CD1c-positive myeloid dendritic cell (primary cell): ENCODE results near the gene LHFPL2.
"Not testable (repeated sequence)": the region's sequence is repeated elsewhere in the genome, so short reads cannot be mapped to it uniquely, and the experiment has no call there.

ENCODE experiments used
- DNase-seq: peaks from one replicate; pipeline ENCODE4 v3.0.0-alpha.2; 2016; ENCODE audit errors: extremely low spot score

LHFPL2 gene

DNA sequence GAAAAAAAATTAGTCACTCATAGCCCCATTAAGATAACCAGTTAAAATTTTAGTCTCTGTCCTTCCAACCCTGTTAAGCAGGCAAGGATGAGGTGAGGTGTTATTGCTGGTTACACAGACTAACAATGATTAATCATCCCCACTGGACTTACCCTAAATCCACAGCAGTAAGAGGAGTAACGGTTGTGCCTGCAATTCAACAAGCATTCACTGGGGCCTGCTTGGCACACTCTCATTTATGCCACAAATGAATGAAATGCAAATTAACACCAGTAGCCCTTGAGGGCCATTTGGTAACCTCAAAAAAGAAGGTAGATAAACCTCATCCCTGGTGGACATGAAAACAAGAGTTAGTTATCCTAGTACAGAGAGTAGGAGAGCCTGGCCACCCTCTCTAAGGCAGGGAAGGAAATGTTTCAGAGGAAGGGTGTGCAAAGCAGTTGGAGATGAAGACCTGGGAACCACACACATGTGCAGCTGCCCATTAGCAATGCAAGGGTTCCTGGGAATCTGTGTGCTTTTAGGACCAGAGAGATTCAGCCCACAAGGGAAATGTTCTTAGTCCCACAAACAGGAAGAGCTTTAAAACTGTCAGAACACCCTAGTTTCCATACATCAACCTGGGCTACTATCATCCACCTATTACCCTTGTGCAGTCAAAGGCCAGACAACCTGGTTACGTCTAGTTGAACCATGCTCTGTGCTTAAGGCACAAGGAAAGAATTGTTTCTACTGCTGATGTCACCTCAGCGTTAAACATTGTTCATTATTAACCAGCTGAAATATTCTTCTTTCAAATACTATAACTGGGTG is 7.7 kb downstream of the LHFPL2 start:
- DNase-seq: no peak

DNA sequence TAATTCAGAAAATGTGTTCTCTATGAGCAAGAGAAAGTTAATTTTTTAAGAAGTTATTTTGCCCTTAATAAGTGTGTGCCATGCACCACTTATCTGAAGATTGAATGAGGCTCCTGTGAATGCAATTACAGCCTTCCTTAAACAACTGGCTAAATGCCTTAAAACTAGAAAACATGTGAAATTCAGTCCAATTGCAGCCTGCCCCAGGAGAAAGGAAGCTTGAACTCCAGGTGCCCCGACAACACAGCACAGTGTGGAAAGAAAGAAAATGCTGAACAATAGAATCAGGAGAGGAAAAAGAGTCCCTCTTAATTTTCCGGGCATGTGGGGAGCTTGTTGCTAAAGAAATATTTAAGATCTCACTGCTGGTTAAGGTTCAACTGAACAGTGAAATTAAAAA is 8.8 kb downstream of the LHFPL2 start:
- DNase-seq: no peak

DNA sequence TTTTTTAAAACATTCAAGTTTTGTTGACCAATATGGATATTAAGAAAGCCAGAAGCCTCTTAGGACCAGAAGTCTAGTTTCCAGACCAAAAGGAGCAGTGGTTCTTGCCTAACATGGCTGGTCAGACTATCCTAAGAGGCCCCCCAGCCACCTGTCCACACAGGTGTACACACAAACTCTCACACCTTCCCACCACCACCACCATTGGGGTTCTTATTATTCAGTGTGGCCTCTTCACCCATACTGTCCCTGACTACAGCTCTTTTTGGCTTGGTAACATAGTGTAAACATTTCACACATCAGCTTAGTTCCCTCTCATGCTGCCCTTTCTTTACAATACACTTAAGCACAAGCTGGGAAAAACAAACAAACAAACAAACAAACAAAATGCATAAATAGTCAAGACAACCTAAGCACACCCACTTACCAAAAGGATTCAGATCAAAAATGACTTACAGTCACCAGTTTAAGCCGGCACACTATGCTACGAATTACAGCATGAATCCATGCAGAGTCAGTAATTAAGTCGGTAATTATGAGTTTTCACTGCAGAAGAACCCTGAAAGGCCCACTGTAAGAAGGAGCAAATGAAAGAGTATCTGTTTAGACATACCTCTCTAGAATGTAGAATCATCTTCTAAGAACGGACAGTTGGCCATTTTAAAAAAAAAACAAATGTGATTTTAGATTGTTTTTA is 9.5 kb downstream of the LHFPL2 start:
- no peak for DNase-seq

DNA sequence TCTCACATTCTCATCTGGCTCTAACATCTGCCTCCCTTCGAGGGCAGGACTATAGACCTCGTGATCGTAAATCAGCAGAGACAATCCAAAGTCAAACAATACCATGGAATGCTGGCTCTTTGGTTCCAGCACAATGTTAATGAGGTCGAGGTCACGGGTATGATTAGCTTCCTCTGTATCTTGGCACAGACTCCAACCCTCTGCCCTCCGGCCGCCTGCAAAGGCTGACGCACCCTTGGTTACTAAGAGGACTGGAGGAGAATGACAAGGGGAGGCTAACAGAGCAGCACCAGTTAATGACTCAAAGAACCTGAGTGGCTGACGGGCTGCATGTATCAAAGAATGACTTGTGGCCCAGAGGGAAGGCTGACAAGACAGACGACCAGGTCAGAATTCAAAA is 10.1 kb downstream of the LHFPL2 start:
- DNase-seq: no peak

DNA sequence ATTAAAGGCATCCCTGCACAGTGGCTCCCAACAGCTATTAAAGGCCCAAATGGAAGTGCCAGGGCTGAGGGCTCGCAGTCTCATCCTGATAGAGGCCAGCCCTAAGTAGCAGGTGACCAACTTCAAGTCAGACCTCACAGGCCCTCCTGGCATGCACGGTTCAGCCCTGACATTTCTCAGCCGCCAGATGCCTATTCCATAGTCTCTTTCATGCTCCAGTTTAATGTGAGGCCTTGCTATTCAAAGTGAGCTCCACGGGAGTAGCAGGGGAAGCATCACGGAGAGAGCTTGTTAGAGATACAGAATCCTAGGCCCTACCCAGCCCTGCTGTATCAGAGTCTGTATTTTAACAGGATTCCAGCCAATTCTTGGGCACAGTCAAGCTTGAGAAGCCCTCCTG is 11.1 kb downstream of the LHFPL2 start:
- no peak for DNase-seq

DNA sequence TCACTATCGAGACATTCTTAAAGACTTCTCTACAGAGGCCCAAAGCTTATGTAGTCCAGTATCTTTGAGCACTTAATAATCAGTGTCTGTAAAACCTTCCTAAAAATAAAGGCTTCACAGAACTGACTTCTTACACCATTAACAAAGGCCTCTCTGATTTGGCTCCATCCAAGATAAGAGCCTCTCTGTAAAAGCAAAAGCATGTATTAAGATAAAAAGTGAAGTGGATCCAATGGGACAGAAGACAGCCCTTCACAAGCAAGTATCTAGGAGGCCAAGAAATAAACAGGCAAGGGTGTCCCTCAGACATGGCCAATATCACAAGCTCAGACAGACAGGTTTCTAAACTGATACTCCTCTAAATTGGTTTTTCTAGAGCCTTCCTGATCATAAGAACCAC is 11.9 kb downstream of the LHFPL2 start:
- DNase-seq: no peak

DNA sequence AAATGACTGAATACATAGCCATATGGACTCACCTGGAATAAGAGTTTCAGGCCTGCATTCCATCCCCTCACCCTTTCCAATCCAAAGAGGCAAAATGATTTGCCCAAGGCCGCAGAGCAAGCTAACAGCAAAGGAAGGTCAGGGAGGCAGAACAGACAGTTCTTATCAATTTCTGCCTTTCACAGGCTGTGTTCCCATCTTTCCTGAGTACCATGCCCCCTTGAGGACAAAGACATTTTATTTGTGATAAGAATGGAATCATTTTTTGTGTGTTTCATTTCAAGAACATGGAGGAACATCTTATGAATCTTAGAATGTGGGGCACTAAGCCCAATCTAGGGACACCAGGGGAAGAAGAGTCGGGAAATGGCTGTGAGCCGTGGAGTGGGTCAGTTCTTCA is 13.9 kb downstream of the LHFPL2 start:
- DNase-seq: no peak

DNA sequence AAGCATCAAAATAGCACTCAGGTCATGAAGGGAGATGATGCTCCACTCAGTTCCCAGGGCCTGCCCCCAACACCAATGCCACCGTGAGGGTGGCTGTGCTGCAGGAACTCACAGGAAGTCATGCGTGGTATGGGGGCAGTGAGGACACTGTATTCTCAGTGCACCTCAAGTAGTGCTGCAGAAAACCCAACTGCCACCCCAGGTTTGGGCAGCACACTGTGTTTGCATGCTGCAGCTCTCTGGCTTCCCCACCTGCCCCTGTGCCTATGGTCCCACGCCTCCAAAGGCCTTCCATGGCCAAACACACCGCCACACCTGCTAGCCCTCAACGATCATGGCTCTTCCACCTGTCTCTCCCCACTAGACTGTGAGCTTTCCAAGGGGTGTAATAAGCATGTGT is 14.3 kb downstream of the LHFPL2 start:
- no peak for DNase-seq

DNA sequence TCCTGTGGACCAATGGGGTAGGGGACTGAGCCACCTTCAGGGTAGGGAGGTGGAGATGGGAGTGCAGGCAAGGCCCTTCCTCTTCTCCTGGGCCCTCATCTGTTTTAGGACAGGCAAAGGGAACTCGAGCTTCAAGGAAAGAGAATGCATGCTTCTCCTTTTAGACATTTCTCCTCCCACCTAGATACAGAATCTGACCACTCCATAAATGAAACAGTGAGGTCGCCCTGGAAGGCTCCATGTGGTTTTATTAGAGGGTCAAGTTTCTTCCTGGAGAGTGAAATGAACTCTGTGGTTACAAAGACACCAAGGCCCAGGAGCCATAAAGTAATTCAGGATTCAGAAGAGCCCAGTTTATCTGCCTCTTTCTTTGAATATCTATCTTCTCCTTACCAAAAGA is 14.9 kb downstream of the LHFPL2 start:
- DNase-seq: peak; percentile 51

DNA sequence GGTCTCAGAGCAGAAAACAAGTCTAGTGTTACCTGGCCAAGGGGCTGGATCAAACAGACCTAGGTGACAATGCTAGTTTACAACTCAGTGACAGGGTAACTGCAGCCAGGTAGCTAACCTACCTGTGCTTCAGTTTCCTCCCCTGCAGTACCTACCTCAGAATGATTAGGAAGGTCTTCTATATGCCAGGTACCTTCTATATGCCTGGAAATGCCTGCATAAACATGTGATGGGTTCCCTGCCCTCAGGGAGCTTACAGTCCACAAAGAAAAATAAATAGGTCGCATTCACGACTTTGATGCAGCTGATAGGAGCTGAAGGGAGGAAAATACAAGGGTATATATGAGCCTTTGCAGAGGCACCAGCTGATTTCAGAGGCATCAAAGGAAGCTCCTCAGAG is 16.1 kb downstream of the LHFPL2 start:
- no peak for DNase-seq

DNA sequence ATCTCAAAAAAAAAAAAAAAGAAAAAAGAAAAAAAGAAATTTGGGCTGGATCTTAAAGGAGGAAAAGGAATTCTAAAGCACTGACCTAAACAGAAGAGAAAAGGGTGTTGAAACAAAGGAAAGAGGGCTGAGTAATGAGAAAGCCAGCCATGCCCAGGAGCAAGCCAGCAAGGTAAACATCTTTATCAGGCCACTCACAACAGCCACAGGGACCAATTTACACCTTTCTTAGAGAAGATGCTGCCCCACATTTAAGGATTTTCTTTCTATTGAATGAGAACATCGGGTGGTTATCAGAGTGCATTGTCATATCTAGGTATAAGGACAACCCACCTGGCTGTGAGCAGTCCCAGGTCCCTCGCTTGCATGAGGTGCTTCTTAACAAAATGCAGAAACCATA is 16.6 kb downstream of the LHFPL2 start:
- DNase-seq: no peak

DNA sequence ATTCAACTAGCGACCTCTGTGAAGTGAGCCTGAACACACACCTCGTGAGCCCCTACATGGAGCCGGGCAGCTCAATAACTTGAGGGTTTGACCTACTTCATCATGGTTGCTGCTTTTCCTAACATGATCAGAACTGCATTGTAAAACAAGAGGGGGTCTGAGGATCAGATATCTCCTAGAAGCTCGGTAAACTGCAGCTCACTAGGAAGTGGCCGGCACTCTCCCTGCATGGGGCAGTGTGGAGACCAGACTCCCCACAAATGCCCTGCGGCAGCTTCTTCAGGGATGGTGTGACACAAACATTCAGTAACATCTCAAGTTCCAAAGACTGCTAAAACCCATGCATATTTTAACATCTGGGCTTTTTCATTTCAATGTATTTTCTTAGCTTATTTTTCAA is 18.5 kb downstream of the LHFPL2 start:
- no peak for DNase-seq

DNA sequence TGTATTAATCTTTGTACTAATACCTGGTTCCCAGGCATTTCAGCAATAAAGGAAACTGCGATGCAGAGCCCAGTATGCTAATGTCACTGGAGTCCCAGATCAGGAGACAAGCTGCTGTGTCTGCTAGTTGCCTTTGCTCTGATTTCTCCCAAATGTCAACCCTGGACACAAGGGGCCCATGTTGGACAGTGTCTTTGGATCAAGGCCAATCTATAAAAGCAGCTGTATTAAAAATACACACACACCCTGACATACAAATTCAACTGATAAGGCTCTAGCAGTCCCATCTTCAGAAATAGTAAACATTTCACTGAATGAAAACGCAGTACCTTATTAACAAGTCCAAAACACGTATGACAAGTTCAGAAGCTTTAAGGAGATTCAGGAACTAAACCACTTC is 18.9 kb downstream of the LHFPL2 start:
- no peak for DNase-seq

DNA sequence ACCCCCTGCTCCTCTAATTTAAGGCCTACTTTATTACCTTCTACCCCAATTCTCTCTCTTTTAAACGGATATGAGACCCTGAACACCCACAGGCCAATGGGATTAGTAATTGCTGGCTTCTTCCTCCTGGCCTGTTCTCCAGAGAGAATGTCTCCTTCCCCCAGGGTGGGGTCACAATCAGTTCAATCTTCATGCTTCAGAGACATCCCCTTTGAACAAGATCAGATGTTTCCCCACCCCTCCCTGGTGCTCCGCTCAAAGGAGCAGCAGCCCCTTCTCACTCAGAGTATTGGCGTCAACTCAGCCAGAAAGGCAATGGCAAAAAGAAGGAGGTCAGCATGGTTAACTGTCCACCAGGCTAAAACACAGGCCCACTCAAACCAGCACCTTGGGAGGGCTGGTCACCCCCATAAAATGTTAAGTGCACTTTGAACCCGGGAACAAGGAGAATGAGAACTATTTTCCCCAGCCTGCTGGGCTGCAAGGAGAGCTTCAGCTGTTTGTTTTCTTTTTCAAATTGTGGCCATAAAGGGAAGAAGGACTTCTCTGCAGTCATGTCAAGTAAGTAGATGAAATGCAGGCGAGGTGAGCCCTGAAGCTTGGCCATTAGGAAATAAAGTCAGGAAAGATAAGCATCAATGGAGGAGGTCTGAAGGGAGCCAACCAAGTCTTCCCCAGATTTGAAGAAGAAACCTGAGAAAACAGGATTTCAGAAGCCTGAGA is 20.1 kb downstream of the LHFPL2 start:
- no peak for DNase-seq

DNA sequence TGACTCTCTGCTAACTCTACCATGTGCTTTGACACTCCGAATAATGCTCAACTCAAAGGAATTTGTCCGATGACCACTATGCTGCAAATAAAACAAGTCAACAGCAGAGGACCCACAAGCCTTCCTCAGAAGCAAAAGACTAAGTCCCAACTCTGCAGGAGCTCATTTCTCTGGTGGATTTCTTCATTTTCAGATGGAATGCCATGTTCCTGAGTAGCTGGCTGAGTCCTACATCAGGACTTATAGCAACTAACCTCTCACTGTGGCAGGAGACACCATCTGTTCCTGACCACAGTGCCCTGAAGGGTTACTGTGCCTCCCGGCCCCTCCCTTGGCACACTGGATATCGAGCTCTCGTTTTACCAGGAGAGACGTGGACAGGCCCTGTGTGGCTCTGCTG is 20.8 kb downstream of the LHFPL2 start:
- no peak for DNase-seq

DNA sequence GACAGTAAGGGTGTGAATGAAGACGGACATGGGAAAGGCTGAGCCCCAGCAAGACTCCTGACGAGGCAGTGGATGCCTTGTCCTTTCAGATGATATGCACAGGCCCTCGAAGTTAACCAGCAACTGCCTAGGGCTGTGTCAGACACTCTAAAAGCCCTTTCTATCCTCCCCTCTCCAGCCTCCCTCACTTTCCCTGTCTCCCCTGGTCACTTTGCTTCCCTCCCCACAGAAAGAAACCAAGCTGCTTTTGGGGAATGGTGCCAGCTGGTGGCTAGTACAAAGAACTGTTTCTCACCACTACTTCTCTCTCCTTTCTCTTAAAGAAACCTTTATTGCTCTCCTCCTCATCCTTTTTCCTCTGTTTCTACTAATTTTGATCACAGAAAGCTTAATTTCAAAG is 21.4 kb downstream of the LHFPL2 start:
- DNase-seq: peak; percentile 21

DNA sequence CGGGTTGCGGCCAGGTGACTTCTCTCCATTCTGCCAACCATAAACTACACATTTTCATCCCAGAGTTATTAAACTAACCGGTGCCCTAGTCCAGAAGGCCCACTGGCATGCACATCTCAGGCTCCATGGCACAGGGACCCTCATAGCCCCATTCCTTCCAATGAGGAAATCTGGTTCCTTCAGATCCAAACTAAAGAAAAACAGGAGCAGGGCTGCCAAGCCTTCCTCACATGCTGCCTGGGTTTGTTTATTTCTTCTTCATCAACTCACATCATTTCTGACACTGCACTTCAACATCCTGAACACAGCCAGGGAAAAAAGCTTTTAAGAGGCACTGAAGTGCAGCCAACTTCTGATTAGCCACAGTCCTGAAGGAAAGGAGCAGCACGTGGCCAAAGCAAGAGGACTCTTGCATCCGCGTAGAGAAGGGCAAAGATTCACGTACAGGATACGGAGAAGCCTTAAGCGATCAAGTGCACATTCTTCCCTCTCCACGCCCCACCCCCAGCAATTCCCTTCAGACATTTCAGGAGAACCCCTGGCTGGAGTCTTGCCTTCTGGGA is 22.5 kb downstream of the LHFPL2 start:
- no peak for DNase-seq

DNA sequence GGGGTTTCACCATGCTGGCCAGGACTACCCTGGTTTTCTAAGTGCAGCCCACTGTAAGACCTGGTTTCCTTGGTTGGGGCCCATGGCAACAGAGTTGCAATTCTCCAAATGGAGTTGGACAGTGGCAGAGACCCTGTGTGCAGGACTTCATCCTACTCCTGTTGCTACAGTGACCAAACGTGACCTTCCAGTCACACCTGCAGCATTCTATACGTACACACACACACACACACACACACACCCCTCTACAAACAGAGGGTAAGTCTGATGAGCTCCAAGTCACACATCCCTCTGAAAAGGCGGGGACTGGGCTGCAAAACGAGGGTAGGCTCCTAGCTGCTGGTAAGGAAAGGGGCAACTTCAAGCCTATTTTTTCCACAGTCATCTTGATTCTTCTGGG is 23.6 kb downstream of the LHFPL2 start:
- DNase-seq: no peak

DNA sequence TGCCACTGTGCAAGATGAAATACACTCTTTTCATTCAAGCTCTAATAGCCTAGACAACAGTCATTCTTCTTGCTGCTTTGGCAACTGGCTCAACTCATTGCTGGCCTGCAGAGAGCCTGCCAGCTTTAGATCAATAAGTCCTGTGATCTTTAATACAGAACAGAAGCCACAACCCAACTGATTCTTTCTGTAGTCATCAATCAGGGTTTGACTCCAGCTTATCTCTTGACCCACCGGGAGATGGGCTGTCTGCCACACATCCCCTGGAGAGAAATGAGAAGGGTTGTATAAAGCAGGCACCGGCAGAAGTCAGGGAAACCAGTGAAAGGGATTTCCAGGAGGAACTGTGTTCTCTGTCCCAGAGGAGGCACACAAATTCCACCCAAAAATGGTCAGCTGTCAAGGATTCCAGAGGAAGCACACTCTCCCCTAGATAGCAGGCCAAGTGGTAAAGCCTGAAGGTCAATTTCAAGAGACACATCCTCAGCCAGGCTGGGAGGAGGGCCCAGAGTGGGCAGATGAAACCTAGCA is 24.5 kb downstream of the LHFPL2 start:
- DNase-seq: no peak

DNA sequence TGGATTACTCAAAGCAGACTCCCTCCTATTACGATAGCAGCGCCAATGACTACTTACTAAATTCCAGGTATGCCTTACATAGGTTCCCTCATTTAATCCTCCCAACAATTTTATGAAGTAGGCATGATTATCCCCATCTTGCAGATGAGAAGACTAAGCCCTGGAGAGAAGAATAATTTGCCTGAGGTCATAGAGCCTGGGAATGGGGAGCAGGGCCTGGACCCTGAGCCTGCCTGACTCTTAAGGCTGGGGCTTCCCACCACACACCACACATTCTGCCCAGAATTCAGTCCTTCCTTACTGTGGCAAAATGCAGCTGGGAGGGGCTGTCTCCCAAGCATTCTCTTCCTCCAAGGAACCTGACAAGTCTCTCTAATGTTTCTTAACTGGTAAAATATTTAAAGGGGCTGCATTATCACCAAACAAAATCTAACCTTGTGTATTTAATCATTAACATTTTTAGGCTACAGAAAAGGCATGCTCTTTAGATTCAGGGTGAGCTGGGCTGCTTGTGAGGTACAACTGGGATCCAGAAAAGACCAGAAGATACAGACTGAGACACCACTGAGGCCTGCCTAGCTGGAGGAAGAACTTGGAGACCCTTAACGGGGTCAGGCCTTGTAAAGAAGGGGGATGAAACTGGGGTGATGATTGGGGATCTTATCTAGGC is 26.1 kb downstream of the LHFPL2 start:
- no peak for DNase-seq

DNA sequence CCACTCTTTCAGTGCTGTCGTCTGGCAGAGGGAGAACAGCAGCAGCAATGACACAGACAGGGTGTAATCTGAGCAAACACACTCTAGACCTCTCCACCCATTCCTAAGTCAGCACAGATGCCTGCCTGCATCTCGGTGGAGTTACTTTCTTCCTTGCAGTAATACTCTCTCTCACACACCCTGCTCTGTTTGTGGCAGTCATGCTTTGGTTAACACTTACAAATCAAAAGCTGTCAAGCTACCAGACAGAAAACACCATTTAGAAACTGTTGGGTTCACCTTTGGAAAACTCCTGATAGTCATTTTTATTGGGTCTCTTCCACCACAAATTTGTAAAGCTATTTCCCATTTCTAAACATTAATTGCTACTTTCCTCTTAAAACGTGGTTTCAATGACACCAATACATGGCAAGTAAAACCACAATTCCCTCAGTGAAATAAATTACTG is 27.3 kb downstream of the LHFPL2 start:
- no peak for DNase-seq

DNA sequence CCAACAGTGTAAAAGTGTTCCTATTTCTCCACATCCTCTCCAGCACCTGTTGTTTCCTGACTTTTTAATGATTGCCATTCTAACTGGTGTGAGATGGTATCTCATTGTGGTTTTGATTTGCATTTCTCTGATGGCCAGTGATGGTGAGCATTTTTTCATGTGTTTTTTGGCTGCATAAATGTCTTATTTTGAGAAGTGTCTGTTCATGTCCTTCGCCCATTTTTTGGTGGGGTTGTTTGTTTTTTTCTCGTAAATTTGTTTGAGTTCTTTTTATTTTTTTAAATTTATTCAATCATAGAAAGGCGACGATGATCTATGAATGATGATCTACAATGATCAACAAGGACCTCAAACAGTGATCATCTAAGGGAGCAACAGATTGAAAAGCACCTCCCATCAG is 28.5 kb downstream of the LHFPL2 start:
- not testable (repeated sequence) for DNase-seq
